HG02763 (cell line): ENCODE results near the gene IVNS1ABP.
"Not testable (repeated sequence)": the region's sequence is repeated elsewhere in the genome, so short reads cannot be mapped to it uniquely, and the experiment has no call there.

Experiments
- ATAC-seq: cut with Tn5 transposase; IDR thresholded peaks from one replicate; pipeline ENCODE4 v1.9.1; 2021; ENCODE audit warnings: mild to moderate bottlenecking, moderate library complexity; ENCODE audit not compliant: unreplicated experiment

IVNS1ABP gene

GRCh38 chr1:185257950-185258208 lies 59.2 kb downstream of the IVNS1ABP start:
- no peak for ATAC-seq

- ATAC-seq, result not testable (repeated sequence)
Observed at GRCh38 chr1:185257116-185257949, 59.7 kb downstream of the IVNS1ABP start.

- ATAC-seq, result not testable (repeated sequence)
Observed at GRCh38 chr1:185255595-185255994, 61.4 kb downstream of the IVNS1ABP start.

GRCh38 chr1:185252404-185252803 lies 64.6 kb downstream of the IVNS1ABP start:
- ATAC-seq, result not testable (repeated sequence)

DNA sequence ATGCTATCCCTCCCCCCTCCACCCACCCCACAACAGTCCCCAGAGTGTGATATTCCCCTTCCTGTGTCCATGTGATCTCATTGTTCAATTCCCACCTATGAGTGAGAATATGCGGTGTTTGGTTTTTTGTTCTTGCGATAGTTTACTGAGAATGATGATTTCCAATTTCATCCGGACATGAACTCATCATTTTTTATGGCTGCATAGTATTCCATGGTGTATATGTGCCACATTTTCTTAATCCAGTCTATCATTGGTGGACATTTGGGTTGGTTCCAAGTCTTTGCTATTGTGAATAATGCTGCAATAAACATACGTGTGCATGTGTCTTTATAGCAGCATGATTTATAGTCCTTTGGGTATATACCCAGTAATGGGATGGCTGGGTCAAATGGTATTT lies 65.1 kb downstream of the IVNS1ABP start:
- ATAC-seq, result not testable (repeated sequence)

DNA sequence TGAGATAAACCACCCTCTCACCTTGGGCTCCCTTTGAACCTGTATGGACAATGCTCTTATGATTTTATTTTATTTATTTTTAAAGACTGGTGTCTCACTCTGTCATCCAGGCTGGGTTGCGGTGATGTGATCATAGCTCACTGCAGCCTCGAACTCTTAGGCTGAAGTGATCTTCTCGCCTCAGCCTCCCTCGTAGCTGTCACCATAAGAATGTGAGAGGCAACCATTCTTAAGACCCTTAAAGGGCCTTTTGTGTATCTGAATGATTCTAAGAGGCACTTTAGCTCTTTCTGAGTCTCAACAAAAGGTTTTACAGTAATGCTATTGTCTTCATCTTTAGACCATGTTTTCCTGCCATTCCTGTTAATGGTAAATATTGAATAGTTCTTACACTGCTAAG lies 67.0 kb downstream of the IVNS1ABP start:
- ATAC-seq, result no peak

DNA sequence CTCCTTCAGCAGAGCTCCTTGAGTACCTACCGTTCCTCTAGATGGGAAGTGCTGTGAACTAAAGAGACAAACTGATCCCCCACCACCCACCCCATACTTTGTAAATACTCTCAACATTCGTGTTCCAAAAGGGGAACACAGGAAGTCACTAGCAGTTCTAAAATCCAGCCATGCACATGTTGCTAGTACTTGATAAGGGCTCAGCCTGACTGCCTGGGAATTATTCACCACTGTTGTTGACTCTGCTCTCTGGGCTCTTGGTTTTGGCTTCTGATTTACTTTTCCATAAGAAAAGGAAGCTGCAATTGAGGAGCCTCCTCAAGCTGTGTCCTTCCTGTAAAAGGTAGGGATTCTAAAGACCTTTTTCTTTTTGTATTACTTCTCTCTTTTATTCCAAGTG lies 67.5 kb downstream of the IVNS1ABP start:
- no peak for ATAC-seq
